ENCODE measurements around the gene NPIPA1.
"Not testable (repeated sequence)": the region's sequence is repeated elsewhere in the genome, so short reads cannot be mapped to it uniquely, and the experiment has no call there.

The NPIPA1 gene

GRCh38 chr16:14930246-14930645, 7.0 kb upstream of the NPIPA1 start:
- in situ Hi-C loops (cut with MboI; ENCODE audit: low sequenced_read_pairs), result not testable (repeated sequence)

- in situ Hi-C loops (cut with MboI; ENCODE audit: low sequenced_read_pairs), result not testable (repeated sequence)
Measured at GRCh38 chr16:14930971-14931370, 6.3 kb upstream of the NPIPA1 start.

GRCh38 chr16:14932581-14933375, 4.5 kb upstream of the NPIPA1 start:
- in situ Hi-C loops (cut with MboI; ENCODE audit: low sequenced_read_pairs), result not testable (repeated sequence)

- in situ Hi-C loops (cut with MboI; ENCODE audit: low sequenced_read_pairs), result not testable (repeated sequence)
Measured at GRCh38 chr16:14937994-14938393, 751 bp downstream of the NPIPA1 start.

- in situ Hi-C loops (cut with MboI; ENCODE audit: low sequenced_read_pairs), result not testable (repeated sequence)
Measured at GRCh38 chr16:14942686-14943085, 5.4 kb downstream of the NPIPA1 start.

GRCh38 chr16:14955546-14956231, 18.4 kb downstream of the NPIPA1 start:
- in situ Hi-C loops (cut with MboI; ENCODE audit: low sequenced_read_pairs), result no loop called here

GRCh38 chr16:14957576-14958322, 20.5 kb downstream of the NPIPA1 start:
- in situ Hi-C loops (cut with MboI; ENCODE audit: low sequenced_read_pairs), result no loop called here

- in situ Hi-C loops (cut with MboI; ENCODE audit: low sequenced_read_pairs), result no loop called here
Measured at GRCh38 chr16:14958323-14958600, 21.0 kb downstream of the NPIPA1 start.

GRCh38 chr16:14958970-14959369, 21.7 kb downstream of the NPIPA1 start:
- in situ Hi-C loops (cut with MboI; ENCODE audit: low sequenced_read_pairs), result no loop called here

- in situ Hi-C loops (cut with MboI; ENCODE audit: low sequenced_read_pairs), result no loop called here
Measured at GRCh38 chr16:14961405-14962186, 24.4 kb downstream of the NPIPA1 start.

GRCh38 chr16:14963281-14964173, 26.3 kb downstream of the NPIPA1 start:
- in situ Hi-C loops (cut with MboI; ENCODE audit: low sequenced_read_pairs), result no loop called here

- in situ Hi-C loops (cut with MboI; ENCODE audit: low sequenced_read_pairs), result no loop called here
Measured at GRCh38 chr16:14965328-14965727, 28.1 kb downstream of the NPIPA1 start.

- in situ Hi-C loops (cut with MboI; ENCODE audit: low sequenced_read_pairs), result not testable (repeated sequence)
Measured at GRCh38 chr16:14969795-14970194, 32.6 kb downstream of the NPIPA1 start.

- in situ Hi-C loops (cut with MboI; ENCODE audit: low sequenced_read_pairs), result not testable (repeated sequence)
Measured at GRCh38 chr16:14971621-14972228, 34.5 kb downstream of the NPIPA1 start.

- in situ Hi-C loops (cut with MboI; ENCODE audit: low sequenced_read_pairs), result not testable (repeated sequence)
Measured at GRCh38 chr16:14973785-14974322, 36.6 kb downstream of the NPIPA1 start.

- in situ Hi-C loops (cut with MboI; ENCODE audit: low sequenced_read_pairs), result not testable (repeated sequence)
Measured at GRCh38 chr16:14974331-14974655, 37.0 kb downstream of the NPIPA1 start.

GRCh38 chr16:14974656-14975417, 37.6 kb downstream of the NPIPA1 start, which contains the start of gene PDXDC1:
Gene PDXDC1 (plus strand): TSS chr16:14975026. CDS start chr16:14975200, 174 bp downstream.
- in situ Hi-C loops (cut with MboI; ENCODE audit: low sequenced_read_pairs), result not testable (repeated sequence)

GRCh38 chr16:14975418-14976194, 38.4 kb downstream of the NPIPA1 start:
- in situ Hi-C loops (cut with MboI; ENCODE audit: low sequenced_read_pairs), result not testable (repeated sequence)

Data from HL-60/S4 (cell line).